Adrenal gland (tissue), 5 donors: Measurements from ENCODE around the gene SYT13.

Source experiments
- CTCF ChIP-seq, 6 experiments: fragments of 450-650 bp in 4 of 6; fragments of 200-600 bp in 2 of 6; sonication (generic) in 1 of 6; IDR thresholded peaks; 1 replicate in 5 of 6; 2 replicates in 1 of 6; pipeline versions ENCODE4 v1.5.1 to v1.8.0; 2016 to 2021; ENCODE audit warnings: antibody characterized with exemption in 6 of 6, mild to moderate bottlenecking in 2 of 6, moderate library complexity in 1 of 6
- POLR2A ChIP-seq, 2 donors: fragments of 450-650 bp; IDR thresholded peaks; one replicate each; pipeline ENCODE4 v1.6.1; 2017; ENCODE audit warnings: antibody characterized with exemption in 2 of 2, mild to moderate bottlenecking in 2 of 2, moderate library complexity in 1 of 2
- donor health status: DM: no; HTN: no; CAD: no.

DNA sequence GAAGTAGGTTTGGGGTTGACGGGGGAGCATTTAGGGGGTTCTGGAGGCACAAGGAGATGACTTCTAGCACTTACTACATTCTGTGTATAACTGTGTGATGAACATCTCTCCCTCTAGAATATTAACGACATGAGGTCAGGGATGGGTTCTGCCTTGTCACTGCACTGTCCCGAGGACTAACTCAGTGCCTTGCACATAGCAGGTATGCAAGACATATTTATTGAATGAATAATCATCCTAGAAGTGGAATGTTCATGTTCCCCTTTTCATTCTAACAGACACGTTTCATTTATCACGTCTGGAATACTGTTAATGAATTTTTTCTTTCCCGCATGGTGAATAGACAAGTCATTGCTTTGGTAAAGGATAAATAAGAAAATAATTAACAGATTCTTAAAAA is 12.6 kb downstream of the SYT13 start:
- TF ChIP-seq CTCF (IDR thresholded peaks at IDR 0.05) (no peak), POLR2A (IDR thresholded peaks at IDR 0.05) (no peak)
